Stimulated activated CD8-positive, alpha-beta memory T cell treated with anti-CD3 and anti-CD28 coated beads, Interleukin-15, amount 100 ng/mL, for 4 hours (primary cell): Measurements from ENCODE around the gene PHF2.

Experiments used
- DNase-seq, 2 donors: peaks; one replicate each; pipeline ENCODE4 v3.0.0-alpha.2; 2020; ENCODE audit warnings: low read depth in 2 of 2

The PHF2 gene

DNA sequence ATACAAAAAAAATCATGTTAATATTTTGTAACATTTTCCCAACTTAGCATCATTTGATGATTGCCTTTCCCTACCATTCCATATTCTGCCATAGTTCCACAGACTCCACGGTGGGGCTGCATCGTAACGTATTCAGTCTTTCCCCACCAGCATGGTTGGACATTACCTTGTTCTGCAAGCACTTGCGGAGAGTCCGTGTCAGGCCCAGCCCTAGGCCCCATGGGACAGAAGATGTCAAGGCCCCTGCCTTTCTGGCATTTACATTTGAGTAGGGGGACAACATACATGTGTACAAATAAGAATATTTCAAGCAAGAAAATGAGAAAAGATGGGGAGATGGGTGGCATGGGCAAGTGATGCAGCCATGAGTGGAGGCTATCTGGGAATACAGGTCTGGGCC, 8.2 kb upstream of the PHF2 start:
- DNase-seq, result no peak

DNA sequence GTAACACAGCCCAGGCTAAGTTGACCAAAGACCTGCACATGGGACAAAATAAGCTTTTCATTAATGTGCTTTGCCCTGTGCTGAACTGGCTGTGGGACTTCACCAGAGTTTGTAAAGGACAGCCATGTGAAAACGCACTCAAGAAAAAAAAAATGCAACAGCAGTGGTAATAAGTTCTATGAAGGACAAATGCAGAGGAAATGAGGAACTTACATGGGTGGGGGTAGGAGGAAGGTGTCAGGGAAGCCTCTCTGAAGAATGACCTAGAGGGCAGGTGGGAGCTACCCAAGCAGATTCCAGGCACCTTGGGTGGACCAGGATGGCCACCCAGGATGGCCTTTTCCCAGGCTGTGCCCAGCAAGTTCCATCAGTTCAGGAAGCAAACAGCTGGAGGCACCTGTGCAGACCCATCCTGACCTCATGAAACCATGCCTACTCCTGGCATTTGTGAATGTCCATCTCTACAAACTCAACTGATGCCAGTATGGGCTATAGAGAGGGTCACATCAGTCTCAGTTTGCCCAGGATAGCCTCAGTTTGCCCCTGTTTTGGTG, 6.7 kb upstream of the PHF2 start:
- no peak for DNase-seq

DNA sequence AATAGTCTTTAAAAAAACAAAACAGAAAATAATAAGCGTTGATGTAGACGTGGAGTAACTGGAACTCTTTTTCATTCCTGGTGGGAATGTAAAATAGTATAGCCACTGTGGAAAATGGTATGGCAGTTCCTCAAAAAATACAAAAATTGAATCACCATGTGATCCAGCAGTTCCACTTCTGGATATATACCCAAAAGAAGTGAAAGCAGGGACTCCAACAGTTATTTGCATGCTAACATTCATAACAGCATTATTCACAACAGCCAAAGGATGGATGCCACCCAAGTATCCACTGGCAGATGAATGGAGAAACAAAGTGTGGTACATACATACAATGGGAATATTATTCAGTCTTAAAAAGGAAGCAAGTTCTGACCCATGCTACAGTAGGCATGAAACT, 4.2 kb upstream of the PHF2 start:
- DNase-seq, result no peak

DNA sequence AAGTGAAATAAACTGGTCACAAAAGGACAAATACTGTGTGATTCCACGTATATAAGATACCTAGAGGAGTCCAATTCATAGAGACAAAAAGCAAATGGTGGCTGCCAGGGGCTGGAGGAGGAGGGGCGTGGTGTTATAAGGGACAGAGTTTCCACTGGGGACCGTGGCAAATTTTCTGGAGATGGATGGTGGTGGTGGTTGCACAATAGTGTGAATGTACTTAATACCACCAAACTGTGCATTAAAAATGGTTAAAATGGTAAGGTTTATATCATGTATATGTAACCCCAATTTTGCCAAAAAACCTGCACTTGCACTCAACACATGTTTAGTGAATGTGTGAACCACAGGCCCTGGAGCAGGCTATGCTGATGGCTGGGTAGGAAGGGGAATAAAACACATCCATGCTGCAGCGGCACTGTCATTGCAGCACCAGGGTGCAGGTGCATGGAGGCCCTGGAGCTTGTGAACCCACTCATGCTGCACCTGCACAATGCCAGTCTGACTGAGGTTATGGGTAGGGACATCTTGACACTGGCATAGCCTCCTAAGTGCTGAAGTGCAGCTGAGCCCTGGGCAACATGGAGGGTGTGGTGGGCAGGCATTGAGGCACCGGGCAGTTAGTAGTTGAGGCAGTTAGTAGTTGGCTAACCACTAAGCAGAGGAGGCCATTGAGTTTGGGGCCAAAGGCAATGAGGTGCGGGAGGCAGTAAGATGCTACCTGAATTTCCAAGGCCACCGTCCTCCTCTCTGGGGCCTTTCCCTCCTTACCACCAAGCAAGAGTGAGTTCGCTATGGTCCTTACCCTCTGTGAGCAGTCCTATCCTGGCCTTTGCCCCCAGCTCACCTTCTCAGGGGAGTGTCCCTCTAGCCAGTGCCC, 3.5 kb upstream of the PHF2 start:
- no peak for DNase-seq

DNA sequence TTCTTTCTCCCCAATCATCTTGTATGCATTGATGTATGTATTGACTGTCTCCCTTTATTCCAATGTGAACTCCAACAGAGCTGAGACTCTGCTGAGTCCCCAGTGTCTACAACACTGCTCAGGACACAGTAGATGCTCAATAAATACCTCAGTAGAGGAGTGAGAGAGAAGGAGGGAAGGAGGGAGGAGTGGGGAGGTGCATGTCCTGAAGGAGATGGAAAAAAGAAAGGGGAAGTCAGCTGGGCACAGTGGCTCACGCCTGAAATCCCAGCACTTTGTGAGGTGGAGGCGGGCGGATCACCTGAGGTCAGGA, 2.9 kb upstream of the PHF2 start:
- DNase-seq, result no peak

DNA sequence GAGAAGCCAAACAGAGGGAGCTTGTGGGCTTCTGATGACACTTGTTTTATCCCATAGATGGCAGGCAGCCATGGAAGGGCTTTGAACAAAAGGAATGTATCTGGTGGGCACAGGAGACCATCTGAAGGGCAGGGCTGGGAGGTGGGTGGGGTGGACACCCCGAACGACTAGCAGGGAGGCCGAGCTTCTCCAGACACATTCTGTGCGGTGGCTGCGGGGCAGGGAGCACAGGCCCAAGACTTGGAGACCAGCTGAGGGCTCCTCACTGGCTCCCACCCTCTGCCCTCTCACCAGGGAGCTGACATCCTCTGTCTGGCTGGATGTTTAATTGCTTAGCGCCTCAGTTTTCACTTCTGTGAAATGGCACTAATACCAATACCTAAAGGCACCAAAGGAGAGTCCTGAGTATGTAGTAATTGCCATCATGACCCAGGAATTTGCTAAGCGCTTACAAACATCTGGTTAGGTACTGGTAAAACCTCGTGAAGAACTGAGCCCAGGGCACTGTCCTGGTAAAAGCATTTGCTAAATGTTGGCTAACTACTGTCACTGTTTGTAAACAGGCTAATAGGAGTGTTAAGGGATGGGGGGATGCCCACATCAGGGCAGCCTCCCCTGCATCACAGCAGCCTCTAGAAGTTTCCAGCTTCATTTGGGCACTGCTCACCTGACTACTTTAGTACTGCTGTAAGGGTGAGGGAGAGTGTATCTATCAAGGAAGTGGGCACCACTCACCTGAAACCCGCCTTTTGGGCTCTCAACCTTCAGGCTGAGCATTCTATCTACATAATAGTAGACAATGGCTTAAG, 2.1 kb upstream of the PHF2 start:
- no peak for DNase-seq

DNA sequence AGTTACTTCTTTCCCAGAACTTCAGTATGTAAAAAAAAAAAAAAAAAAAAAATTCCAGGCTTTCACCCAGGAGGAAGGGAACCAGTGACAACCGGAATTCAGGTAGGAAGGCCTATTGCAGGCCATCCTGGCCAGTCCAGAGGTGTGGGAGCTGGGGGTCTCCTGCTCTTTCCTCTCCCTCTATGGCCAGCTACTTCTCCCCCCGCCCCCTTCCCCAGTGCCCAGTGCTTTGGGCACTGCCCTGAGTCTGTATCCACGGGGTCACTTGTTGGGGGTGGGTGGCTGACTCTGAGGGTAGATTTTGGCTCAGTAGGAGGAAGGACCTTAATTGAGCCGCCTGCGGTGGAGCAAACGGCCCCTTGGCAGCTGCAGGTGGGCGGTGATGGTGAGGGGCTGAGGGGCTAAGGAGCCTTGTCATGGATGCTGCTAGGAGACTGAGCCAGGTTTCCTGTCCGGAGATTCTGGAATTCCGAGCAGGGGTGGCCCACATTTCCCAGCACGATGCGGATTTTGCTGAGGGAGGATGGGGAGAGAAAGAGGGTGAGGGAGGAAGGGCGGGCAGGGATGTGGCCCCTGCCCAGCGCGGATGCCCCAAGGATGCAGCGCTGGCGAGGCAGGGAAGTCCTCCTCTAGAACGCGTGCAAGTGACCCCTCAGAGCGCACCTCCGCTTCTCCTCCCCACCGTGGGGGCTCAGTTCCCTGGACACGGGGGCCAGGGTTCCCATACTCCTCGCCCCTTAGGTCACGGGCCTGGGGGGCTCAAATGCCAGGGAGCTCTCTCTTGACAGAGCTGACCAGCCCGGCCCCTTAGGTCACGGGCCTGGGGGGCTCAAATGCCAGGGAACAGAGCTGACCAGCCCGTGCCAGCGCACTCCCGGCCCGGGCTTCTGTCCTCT, 1.2 kb upstream of the PHF2 start:
- no peak for DNase-seq

DNA sequence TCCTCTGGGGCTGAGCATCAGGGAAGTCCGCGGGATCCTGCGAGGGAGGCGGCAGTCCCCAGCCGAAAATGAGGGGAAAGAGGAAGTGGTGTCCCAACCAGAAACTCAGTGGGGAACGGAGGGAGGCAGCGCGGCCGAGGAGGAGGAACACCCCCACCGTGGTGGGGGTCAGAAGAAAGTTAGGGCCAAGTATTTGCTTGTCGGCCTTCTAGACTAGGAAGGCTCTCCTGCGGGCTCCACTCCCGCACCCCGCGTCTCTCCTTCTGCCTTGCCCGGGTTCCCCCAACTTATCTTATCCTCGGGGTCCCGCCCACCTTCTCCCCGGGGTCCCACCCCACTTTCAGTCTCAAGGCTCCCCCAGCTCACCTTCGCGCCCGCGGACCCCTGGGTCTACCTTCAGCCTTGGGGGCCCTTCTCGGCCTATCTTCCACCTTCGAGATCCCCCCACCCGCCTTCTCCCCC, 557 bp upstream of the PHF2 start:
- peak; percentile 29 to 38 for DNase-seq

DNA sequence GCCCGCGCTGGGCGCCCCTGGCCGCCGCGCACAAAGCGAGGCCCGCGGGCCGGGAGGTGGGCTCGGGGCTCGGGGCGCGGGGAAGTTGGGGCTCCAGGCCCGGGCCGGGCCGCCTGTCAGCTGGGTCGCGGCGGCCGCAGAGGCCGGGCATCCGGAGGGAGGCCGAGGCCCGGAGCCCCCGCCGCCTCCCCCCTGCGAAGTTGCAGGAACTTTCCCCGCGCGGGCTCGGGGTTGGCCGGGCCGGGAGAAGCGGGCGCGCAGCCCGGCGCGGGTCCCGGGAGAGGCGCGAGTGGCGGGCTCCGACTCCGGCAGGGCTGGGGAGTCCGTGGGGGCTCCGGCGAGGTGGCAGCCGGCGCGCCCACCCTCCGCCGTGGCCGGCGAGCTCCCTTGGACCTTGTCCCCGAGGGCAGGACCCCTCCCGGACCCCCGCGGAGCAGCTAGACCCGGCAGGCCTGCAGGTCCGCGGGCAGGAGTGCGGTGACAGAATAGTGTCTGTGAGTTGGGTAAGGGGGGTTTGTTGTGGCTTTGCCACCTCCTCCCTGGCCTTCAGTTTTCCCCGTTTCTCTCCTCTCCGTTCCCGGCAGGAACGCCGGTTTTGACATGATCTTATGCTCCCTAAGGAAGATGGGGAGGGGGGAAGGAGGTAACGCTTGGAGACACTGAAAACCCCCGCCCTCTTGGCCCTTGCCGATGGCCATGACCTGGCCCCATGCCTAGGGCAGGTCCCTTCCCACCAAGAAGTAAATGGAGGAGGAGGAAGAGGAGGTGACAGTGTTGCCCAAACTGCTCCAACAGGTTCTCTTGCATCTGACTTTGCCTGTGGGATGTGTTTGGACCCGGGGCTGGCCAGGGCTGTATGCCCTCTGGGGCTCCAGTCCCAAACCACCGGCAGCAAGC, 942 bp downstream of the PHF2 start:
- DNase-seq, result no peak

DNA sequence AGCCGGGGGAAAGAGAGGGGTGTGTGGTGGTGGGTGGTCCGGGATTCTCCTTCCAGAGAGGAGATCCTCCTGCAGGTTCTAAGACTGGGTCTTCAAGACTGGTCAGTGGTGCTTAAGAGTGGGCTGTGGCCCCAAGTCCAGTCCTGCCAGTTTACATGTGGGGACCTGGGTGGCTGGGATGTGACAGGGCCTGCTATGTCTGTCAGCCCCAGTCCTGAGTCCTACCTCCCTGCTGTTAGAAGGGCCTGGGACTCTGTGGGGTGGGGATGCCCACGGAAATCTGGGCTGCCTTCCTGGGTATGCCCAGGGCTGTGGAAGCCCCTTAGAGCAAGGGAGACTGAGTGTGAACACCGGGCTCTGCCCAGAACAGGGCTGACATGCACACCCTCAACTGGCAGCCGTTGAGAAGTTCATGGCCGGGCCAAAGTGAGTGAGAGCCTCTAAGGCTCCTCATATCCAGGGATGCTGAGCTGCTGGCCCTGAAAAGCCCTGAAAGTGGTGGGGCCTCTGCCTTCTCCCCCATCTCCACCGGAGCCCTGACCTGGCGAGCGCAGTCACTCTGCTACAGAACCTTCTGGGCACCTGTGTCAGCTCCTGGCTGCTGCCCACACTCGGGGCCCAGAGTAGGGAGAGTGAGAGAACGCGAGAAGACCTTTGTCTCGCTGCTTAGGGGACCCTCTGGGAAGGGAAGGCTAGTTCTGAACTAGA, 1.7 kb downstream of the PHF2 start:
- no peak for DNase-seq

DNA sequence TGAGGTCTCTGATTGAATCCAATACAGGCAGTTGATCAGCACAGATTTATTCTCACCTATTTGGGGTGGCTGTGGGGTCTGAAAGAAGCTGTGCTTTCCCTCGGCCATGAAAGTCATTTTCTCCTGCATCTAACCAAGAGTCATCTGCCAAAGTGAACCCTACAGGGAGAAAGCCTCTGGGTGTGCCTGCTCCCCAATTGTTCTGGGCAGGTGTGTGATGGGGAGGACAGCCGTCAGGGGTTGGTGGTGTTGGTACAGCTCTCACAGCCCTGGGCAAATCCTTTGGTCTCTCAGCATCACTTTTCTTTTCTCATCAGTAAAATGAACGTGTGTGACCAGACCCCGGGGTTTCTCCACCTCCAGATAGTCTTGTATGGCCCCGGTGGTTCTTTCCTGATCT, 2.5 kb downstream of the PHF2 start:
- DNase-seq, result no peak

DNA sequence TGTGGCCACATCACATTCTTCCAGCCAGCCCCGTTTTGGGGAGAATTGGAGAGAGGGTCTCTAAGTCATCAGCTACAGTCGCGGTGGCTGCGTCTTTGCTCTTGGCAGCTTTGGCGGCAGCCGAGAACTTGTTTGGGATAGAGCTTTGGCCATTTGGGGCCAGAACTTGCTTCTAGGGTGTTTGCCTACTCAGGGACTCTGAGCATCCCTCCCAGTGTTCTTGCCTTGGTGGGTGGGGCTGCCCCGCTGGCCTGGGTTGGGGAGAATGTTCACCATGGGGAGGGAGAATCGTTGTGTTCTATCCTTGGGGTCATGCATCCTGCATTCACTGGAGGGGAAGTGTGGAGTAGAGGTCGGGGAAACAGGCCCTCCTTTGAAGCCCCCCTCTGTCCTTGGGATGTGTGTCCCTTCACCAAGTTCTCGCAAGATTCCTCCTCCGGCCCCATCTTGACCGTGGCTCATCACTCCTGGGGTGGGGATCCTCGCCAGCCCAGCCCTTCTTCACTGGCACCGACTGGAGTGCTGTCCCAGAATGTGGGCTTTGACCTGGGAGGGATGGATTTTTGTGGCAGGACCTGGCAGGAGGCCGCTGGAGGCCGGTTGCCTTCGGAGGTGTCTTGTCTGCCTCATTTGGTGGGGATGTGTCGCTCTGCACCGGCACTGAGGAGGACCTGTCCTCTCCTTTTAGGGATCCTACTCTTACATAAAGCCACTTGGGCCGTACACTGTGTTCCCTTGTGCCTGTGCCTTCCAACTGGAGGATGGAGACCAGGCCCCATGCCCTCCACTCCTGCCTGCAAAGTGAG, 3.5 kb downstream of the PHF2 start:
- DNase-seq, result no peak

DNA sequence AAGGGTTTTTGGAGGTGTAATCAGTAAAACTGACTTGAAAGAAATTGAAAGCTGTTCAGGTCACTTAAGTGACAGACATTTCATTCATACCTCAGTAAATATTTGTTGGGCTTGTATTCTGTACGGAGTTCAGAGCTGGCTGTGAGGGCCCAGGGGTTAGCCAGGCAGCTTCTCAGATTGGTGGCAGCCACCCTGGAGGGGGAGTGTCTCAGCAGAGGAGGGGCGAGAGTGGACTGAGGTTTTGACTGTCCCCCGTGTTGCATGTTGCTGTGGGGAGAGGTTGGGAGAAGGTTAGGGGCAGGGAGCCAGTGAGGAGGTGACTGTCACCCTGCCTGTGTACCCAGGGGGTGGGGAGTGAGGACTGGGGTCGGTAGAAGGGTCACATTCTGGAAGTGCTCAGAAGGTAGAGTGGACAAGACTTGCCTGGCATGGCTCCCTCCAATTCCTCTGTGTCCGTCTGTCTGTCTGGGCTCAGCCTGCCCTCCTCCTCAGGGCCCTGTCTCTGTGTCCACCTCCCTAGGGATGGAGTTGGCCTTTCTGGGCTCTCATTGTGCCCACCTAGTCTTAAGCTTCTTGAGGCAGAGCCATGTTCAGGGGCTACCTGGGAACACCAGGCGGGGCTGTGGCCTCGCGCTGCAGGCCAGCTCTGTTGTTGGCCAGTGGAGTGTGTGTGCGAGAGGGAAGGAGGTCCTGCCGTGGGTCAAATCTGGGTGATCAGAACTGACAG, 4.4 kb downstream of the PHF2 start:
- no peak for DNase-seq

DNA sequence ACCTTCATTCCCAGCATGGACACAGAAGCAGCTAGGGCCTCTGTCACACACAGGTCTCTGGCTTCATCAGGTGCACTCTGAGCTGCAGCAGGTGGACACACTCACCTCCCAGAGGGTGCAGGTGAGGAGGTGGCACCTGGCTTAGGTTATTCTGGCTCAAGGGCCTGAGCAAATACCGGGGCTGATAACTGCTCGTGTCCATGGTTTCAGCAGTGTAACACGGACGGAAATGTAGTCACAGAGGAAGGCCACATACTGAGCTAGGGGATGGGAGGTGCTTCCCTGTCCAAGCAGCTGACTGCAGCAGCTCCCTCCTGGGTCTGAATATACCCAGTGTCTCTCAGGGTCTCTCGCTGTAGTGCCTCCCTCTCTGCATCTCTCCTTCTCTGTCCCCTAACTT, 5.7 kb downstream of the PHF2 start:
- DNase-seq, result no peak

DNA sequence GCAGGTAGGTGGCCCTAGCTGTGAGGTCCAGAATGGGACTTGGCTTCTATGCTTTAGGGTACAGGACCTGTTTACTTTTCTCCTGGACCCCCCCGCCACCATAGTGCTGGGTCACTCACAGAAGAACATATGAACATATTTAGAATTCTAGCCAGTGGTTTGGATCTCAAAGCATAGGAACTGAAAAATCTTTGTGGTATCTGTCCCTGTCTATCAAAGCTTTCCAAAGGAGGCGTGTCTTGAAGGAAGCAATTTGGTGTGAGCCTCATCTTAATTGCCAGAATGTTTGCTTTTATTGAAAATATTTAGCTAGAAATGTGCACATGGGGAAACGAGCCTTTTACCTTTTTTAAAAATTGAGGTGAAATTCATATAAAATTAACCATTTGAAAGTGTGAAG, 6.2 kb downstream of the PHF2 start:
- DNase-seq, result no peak

DNA sequence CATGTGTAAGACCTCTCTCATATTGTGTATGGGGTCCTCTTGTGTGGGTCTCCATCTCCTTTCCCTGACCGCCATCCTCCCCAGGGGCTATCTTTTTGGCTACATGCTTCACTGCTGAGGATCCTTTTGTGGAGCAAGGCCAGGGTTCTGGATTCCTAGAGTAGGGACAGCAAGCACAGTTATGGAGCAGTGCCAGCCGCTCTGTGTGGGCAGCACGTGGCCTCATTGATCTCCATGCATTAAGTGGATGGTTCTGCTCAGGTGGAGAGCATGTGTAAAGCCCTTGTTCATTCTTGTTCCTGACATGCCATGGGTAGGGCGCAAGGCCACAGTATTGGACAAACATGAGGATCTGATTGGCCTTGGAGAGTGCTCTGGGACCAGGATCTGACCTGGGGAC, 8.9 kb downstream of the PHF2 start:
- no peak for DNase-seq

DNA sequence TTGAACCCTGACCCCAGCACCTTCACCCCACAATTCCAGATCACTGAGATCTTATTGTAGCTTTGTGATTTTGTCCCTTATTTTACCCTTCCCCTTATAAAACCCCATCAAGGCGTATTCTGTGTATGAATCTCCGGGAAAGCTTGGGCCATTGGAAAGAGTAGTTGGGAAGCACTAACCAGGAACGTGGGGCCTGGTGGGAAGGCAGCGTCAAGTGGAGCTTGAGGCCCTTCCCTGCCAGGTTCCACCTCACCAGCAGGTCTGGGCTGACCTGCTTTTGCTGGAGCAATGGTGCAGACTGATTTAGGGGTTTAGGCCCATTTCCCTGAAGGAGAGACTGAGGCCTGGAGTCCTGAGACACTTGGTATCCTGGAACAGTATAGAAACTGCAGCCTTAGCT, 9.3 kb downstream of the PHF2 start:
- DNase-seq, result no peak

DNA sequence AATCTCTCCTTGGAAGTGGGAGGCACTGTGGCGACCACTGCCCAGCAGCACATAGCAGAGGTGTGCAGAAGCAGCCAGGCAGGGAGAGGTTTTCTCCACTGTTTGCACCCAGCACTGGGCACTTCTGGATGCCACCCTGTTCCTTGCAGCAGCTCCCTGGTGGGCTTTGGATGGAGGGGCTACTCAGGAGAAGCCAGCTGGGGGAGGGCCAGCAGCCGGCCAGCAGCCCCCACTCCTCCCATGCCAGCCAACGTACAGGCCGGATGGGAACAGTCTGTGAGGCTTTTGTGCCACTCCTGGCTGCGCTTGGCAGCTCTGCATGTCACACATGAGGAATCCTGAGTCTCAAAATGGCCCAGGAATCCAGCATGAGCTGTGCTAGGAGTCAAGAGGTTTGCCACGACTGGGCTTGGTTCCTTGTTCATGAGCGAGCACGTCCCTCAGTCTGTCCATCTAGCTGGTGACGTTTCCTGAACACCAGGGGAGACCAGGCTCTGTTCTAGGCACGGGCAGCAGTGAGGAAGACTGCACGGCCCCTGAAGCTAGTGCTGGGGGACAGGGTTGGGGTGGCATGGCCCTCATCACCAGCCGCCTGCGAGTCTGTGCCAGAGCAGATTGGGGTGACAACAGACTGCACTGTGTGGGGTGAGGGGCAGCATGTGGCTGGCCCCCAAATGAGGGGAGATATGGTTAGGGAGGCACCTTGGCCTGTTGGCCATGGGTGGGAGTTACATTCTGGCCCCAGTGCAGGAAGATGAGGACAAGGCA, 10.1 kb downstream of the PHF2 start:
- DNase-seq, result no peak
